NCI-H345 (cell line): ENCODE data around the gene RRP7A.
A peak's percentile ranks its signal among the peaks of the same experiment; 100 is the strongest.
"Not testable (repeated sequence)": the region's sequence is repeated elsewhere in the genome, so short reads cannot be mapped to it uniquely, and the experiment has no call there.

Source experiments
- DNase-seq: peaks from one replicate; lab custom pipeline; 2025; lab: John Stamatoyannopoulos, UW

RRP7A gene

GRCh38 chr22:42495533-42496141 is 24.0 kb downstream of the RRP7A start:
- peak; percentile 9 for DNase-seq

GRCh38 chr22:42493393-42493792 is 26.2 kb downstream of the RRP7A start:
- no peak for DNase-seq

- no peak for DNase-seq
Measured at GRCh38 chr22:42492323-42492690, 27.3 kb downstream of the RRP7A start.

- DNase-seq: no peak
Measured at GRCh38 chr22:42490243-42490832, 29.3 kb downstream of the RRP7A start.

GRCh38 chr22:42489000-42489399 is 30.6 kb downstream of the RRP7A start:
- DNase-seq: no peak

- DNase-seq: no peak
Measured at GRCh38 chr22:42484506-42484905, 35.1 kb downstream of the RRP7A start.

GRCh38 chr22:42483610-42484223 is 35.9 kb downstream of the RRP7A start:
- DNase-seq: not testable (repeated sequence)

GRCh38 chr22:42475122-42475521 is 44.5 kb downstream of the RRP7A start:
- DNase-seq: no peak

- peak; percentile 55 for DNase-seq
Measured at GRCh38 chr22:42473484-42474193, 46.0 kb downstream of the RRP7A start.

- no peak for DNase-seq
Measured at GRCh38 chr22:42472671-42473070, 46.9 kb downstream of the RRP7A start.

GRCh38 chr22:42471441-42471840 is 48.2 kb downstream of the RRP7A start:
- DNase-seq: no peak

GRCh38 chr22:42470366-42471082 is 49.1 kb downstream of the RRP7A start:
- no peak for DNase-seq

- no peak for DNase-seq
Measured at GRCh38 chr22:42468841-42469240, 50.8 kb downstream of the RRP7A start.

- peak; percentile 60 for DNase-seq
Measured at GRCh38 chr22:42462016-42462415, 57.6 kb downstream of the RRP7A start.

GRCh38 chr22:42461511-42461910 is 58.1 kb downstream of the RRP7A start:
- DNase-seq: peak; percentile 91
